Endodermal cell (in vitro differentiated cells): ENCODE data around the gene HAGH. TPM values are rescaled to one million over a fixed set of nuclear protein-coding genes. Genes with fewer than 3 reads are reported as not detected.
"Not testable (repeated sequence)": the region's sequence is repeated elsewhere in the genome, so short reads cannot be mapped to it uniquely, and the experiment has no call there.

Experiments
- DNase-seq: peaks from one replicate; pipeline ENCODE4 v3.0.0-alpha.2; 2017
- H3K27ac ChIP-seq: 2 replicates; pipeline ENCODE4 v1.5.1; 2013; ENCODE audit warnings: mild to moderate bottlenecking, low read depth, low read length, moderate library complexity
- H3K27me3 ChIP-seq: 2 replicates; pipeline ENCODE4 v1.6.1; 2013; ENCODE audit warnings: mild to moderate bottlenecking, low read length, moderate library complexity; ENCODE audit not compliant: insufficient read depth, control insufficient read depth, poor library complexity, severe bottlenecking
- H3K36me3 ChIP-seq: 2 replicates; pipeline ENCODE4 v1.7.0; 2013; ENCODE audit warnings: mild to moderate bottlenecking, low read length, moderate library complexity; ENCODE audit not compliant: control insufficient read depth, insufficient read depth
- H3K4me1 ChIP-seq: one replicate; pipeline ENCODE4 v1.7.0; 2013; ENCODE audit warnings: low read length; ENCODE audit not compliant: control insufficient read depth, insufficient read depth
- H3K4me3 ChIP-seq: 2 replicates; pipeline ENCODE4 v1.5.1; 2013; ENCODE audit warnings: mild to moderate bottlenecking, low read length, moderate library complexity
- H3K9ac ChIP-seq: 2 replicates; pipeline ENCODE4 v1.6.1; 2013; ENCODE audit warnings: mild to moderate bottlenecking, low read length, moderate library complexity; ENCODE audit not compliant: poor library complexity, severe bottlenecking; ENCODE audit errors: extremely low read depth
- H3K9me3 ChIP-seq: 2 replicates; pipeline ENCODE4 v1.6.1; 2013; ENCODE audit warnings: mild to moderate bottlenecking, low read length, moderate library complexity; ENCODE audit not compliant: control insufficient read depth
- H3K27ac Mint-ChIP-seq: 2 replicates; pipeline ENCODE4 v1.8.0; 2020; ENCODE audit warnings: mixed read lengths
- H3K27me3 Mint-ChIP-seq: 2 replicates; pipeline ENCODE4 v1.8.0; 2021; ENCODE audit warnings: mild to moderate bottlenecking, mixed read lengths; ENCODE audit not compliant: insufficient read depth
- H3K36me3 Mint-ChIP-seq: 2 replicates; pipeline ENCODE4 v1.8.0; 2020; ENCODE audit warnings: low read depth, mixed read lengths
- H3K4me1 Mint-ChIP-seq: 2 replicates; pipeline ENCODE4 v1.8.0; 2020; ENCODE audit warnings: mixed read lengths
- H3K4me3 Mint-ChIP-seq: 2 replicates; pipeline ENCODE4 v1.8.0; 2020; ENCODE audit warnings: mild to moderate bottlenecking, moderate library complexity, mixed read lengths
- H3K9me3 Mint-ChIP-seq: 2 replicates; pipeline ENCODE4 v1.8.0; 2020; ENCODE audit warnings: mild to moderate bottlenecking, mixed read lengths
- CTCF ChIP-seq: fragments of 200-600 bp; sonication (generic); conservative IDR thresholded peaks from 2 replicates; pipeline ENCODE4 v1.5.0; 2021; ENCODE audit warnings: antibody characterized with exemption, mild to moderate bottlenecking
- WGBS, 2 experiments: methylation state at CpG; one replicate each; pipeline versions ENCODE4 v1.1.5 to v1.1.7; 2013; ENCODE audit warnings: missing lambda C conversion rate in 2 of 2, mixed read lengths in 1 of 2; ENCODE audit not compliant: insufficient coverage in 1 of 2, insufficient read length in 1 of 2; 5-methylcytosine and 5-hydroxymethylcytosine counted together
- long read RNA-seq, 4 experiments: library from polyadenylated mRNA in 2 of 4; library from RNA in 1 of 4; library from capped mRNA in 1 of 4; stranded (forward) in 3 of 4; unstranded in 1 of 4; transcript quantifications; one replicate each; pipeline ENCODE4 v2.0.0, GENCODE V29; 2020 to 2021; ENCODE audit warnings: inconsistent platforms in 1 of 4
- polyA plus RNA-seq, 2 experiments: library from polyadenylated mRNA; stranded (reverse); fragments of 50-300 nt; gene quantifications; one replicate each; pipeline ENCODE4 v1.2.3, GENCODE V29; 2013
- total RNA-seq, 2 donors: library from RNA; stranded (reverse); fragmentation: NEBNext Ultra II Directional in 1 of 2; extraction: Animal tissue kit (Norgen Biotek cat#: 25700) in 1 of 2; gene quantifications; 2 replicates in 1 of 2; 3 replicates in 1 of 2; pipeline ENCODE4 v1.2.1, GENCODE V29; 2021

HAGH gene
- 10 to 100 TPM; 47.8 to 52.9 TPM for total RNA-seq
- 39.2 TPM for polyA plus RNA-seq (2013, experiment 1 of 2)
- 45.9 TPM for polyA plus RNA-seq (2013, experiment 2 of 2)
- long read RNA-seq, experiment 1, transcript HAGH-202 (9 exons, 2,984 nt): major isoform, 8 of 20 reads
- long read RNA-seq, experiment 1, partial matches to known transcripts: 3 of 20 reads
- long read RNA-seq, experiment 1, other reads (novel, unspliced or antisense): 8 of 20 reads
- long read RNA-seq, experiment 2, transcript HAGH-202 (9 exons, 2,984 nt): major isoform, 40 of 67 reads
- long read RNA-seq, experiment 2, transcript HAGH-201 (10 exons, 1,257 nt): minor isoform, 8 of 67 reads
- long read RNA-seq, experiment 2, partial matches to known transcripts: 4 of 67 reads
- long read RNA-seq, experiment 2, other reads (novel, unspliced or antisense): 14 of 67 reads
- long read RNA-seq, experiment 3, transcript HAGH-202 (9 exons, 2,984 nt): major isoform, 48 of 60 reads
- long read RNA-seq, experiment 3, partial matches to known transcripts: 5 of 60 reads
- long read RNA-seq, experiment 3, other reads (novel, unspliced or antisense): 6 of 60 reads
- long read RNA-seq, experiment 4, partial matches to known transcripts: 5 of 8 reads
- long read RNA-seq, experiment 4, other reads (novel, unspliced or antisense): 1 of 8 reads

DNA sequence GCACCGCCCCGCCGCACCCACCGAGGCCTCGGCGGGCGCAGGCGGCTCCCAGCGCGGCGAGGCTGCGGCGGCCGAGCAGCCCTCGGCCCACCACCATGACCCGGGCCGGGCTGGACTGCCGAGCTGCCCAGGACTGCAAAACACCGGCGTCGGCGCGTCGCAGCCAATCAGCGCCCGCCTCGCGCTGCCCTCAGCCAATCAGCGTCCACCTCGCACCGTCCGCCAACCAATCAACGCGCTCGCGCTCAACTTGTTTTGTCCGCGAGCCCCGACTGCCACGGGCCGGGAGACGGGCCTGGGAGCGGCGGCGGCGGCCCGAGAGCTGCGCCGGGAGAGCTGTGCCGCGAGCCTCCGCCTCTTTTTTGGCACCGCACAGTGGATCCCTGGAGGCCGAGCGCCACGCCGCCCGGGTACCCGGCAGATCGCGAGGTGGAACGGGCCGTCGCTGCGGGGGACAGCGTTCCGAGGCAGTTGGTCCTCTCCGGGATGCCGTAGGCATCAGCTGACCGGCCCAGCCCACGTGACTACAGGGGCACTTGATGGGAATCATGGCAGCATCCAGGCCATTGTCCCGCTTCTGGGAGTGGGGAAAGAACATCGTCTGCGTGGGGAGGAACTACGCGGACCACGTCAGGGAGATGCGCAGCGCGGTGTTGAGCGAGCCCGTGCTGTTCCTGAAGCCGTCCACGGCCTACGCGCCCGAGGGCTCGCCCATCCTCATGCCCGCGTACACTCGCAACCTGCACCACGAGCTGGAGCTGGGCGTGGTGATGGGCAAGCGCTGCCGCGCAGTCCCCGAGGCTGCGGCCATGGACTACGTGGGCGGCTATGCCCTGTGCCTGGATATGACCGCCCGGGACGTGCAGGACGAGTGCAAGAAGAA lies at the start of gene HAGH, which contains the start of gene FAHD1:
Gene HAGH (minus strand): TSS at position 135 of the 883 bp plus-strand sequence. CDS start 38 bp downstream, at position 97.
Gene FAHD1 (plus strand): TSS at position 516 of the 883 bp plus-strand sequence. CDS start 33 bp downstream, at position 549.
- Mint-ChIP-seq H3K27me3 (no peaks in the 10 kb centered on the region), H3K36me3 (peaks cover 6% of the 10 kb centered on the region), H3K9me3 (no peaks in the 10 kb centered on the region), H3K27ac (peak within 1 kb of the TSS; percentile 86), H3K4me1 (peaks cover 18% of the 10 kb centered on the region), H3K4me3 (peak within 1 kb of the TSS; percentile 90)
- H3K9ac ChIP-seq: peak within 1 kb of the TSS; percentile 67
- peak within 1 kb of the TSS; percentile 77 for H3K27ac ChIP-seq
- peak within 1 kb of the TSS; percentile 99 for H3K4me3 ChIP-seq
- H3K27me3 ChIP-seq: no peaks in the 10 kb centered on the region
- no peak for TF ChIP-seq CTCF
- peak; percentile 97 for DNase-seq
- peaks cover 12% of the 10 kb centered on the region for H3K36me3 ChIP-seq
- 0% methylated on average over 57 to 104 of the region's 104 CpGs for WGBS, 2 experiments
- no peaks in the 10 kb centered on the region for H3K4me1 ChIP-seq
- no peaks in the 10 kb centered on the region for H3K9me3 ChIP-seq

GRCh38 chr16:1876066-1876465 lies 49.4 kb upstream of the HAGH start:
- H3K27ac ChIP-seq: not testable (repeated sequence)
- H3K27me3 Mint-ChIP-seq: peaks cover 47% of the 10 kb centered on the region
- WGBS, 2 experiments: 92 to 93% methylated on average over 10 to 13 of the region's 13 CpGs

GRCh38 chr16:1874854-1875253 lies 48.2 kb upstream of the HAGH start:
- WGBS, 2 experiments: 66 to 77% methylated on average over 4 of the region's 6 CpGs
- H3K9ac ChIP-seq: no peak overlapping the region
- no peaks in the 10 kb centered on the region for H3K36me3 Mint-ChIP-seq
- TF ChIP-seq CTCF: no peak
- no peaks in the 10 kb centered on the region for H3K4me1 Mint-ChIP-seq
- H3K27ac Mint-ChIP-seq: no peak overlapping the region
- H3K9me3 Mint-ChIP-seq: peaks cover 4% of the 10 kb centered on the region
- H3K27me3 Mint-ChIP-seq: peaks cover 55% of the 10 kb centered on the region
- H3K4me1 ChIP-seq: no peaks in the 10 kb centered on the region
- no peak overlapping the region for H3K4me3 ChIP-seq
- no peak for DNase-seq
- H3K9me3 ChIP-seq: no peaks in the 10 kb centered on the region
- peaks cover 29% of the 10 kb centered on the region for H3K27me3 ChIP-seq
- no peak overlapping the region for H3K4me3 Mint-ChIP-seq
- no peak overlapping the region for H3K27ac ChIP-seq
- no peaks in the 10 kb centered on the region for H3K36me3 ChIP-seq

More at GRCh38 chr16:1876066-1876465, 49.4 kb upstream of the HAGH start:
- H3K4me1 Mint-ChIP-seq, H3K27ac Mint-ChIP-seq, H3K36me3 ChIP-seq, H3K9me3 ChIP-seq, H3K9ac ChIP-seq, DNase-seq, H3K9me3 Mint-ChIP-seq, H3K4me3 Mint-ChIP-seq, H3K4me1 ChIP-seq, H3K36me3 Mint-ChIP-seq, H3K4me3 ChIP-seq: not testable (repeated sequence)
- H3K27me3 ChIP-seq: peaks cover 29% of the 10 kb centered on the region
